OCI-LY7 (cell line): ENCODE measurements around the gene FHIT. TPM values are rescaled to one million over a fixed set of nuclear protein-coding genes. Genes with fewer than 3 reads are reported as not detected.

ENCODE experiments used
- BruUV-seq: library from RNA; stranded (reverse); fragments of 400-500 nt; replicated peaks from 2 replicates; lab custom pipeline; 2021; lab: Mats Ljungman, UMichigan
- CTCF ChIA-PET: fragments of 300-600 bp; sonication (Branson Sonifier 250); formaldehyde crosslinking; loops from one replicate; lab custom pipeline; 2022; ENCODE audit warnings: antibody characterized with exemption; ENCODE audit not compliant: unreplicated experiment; lab: Charles Lee
- POLR2A ChIA-PET: fragments of 300-600 bp; sonication (Branson Sonifier 250); formaldehyde crosslinking; loops from one replicate; lab custom pipeline; 2022; ENCODE audit warnings: antibody characterized with exemption; lab: Charles Lee
- DNase-seq: peaks from one replicate; pipeline ENCODE4 v3.0.0-alpha.2; 2015; ENCODE audit warnings: low spot score
- H2AFZ ChIP-seq: fragments of 200-600 bp; sonication (generic), shearing (Covaris generic); 2 replicates; pipeline ENCODE4 v1.6.1; 2014; ENCODE audit warnings: mild to moderate bottlenecking, antibody characterized with exemption, low read length, moderate library complexity
- H3K27ac ChIP-seq: fragments of 200-600 bp; sonication (generic); 2 replicates; pipeline ENCODE4 v1.5.1; 2014; ENCODE audit warnings: mixed run types, low read depth, mild to moderate bottlenecking, moderate library complexity, low read length, inconsistent platforms; ENCODE audit not compliant: poor library complexity, severe bottlenecking
- H3K36me3 ChIP-seq: fragments of 200-600 bp; sonication (generic); 2 replicates; pipeline ENCODE4 v1.6.1; 2014; ENCODE audit warnings: mild to moderate bottlenecking, antibody characterized with exemption, low read length, moderate library complexity, mixed read lengths; ENCODE audit not compliant: insufficient read depth
- H3K4me1 ChIP-seq: fragments of 200-600 bp; sonication (generic); 2 replicates; pipeline ENCODE4 v1.5.1; 2014; ENCODE audit warnings: mild to moderate bottlenecking, low read length; ENCODE audit not compliant: insufficient read depth, poor library complexity, severe bottlenecking
- H3K4me2 ChIP-seq: fragments of 200-600 bp; sonication (generic); 2 replicates; pipeline ENCODE4 v1.6.1; 2014; ENCODE audit warnings: mild to moderate bottlenecking, low read length
- H3K4me3 ChIP-seq: fragments of 200-600 bp; sonication (generic); 2 replicates; pipeline ENCODE4 v1.5.1; 2014; ENCODE audit warnings: mild to moderate bottlenecking, low read depth, low read length; ENCODE audit not compliant: poor library complexity, severe bottlenecking
- H3K79me2 ChIP-seq: fragments of 200-600 bp; sonication (generic); 2 replicates; pipeline ENCODE4 v1.6.1; 2016; ENCODE audit warnings: low read depth, mild to moderate bottlenecking, low read length, moderate library complexity, mixed read lengths; ENCODE audit not compliant: insufficient read depth
- H3K9me2 ChIP-seq: fragments of 200-600 bp; sonication (generic); 2 replicates; pipeline ENCODE4 v1.6.1; 2016; ENCODE audit warnings: mild to moderate bottlenecking, low read length, mixed read lengths; ENCODE audit not compliant: insufficient read depth
- H3K9me3 ChIP-seq: fragments of 200-600 bp; sonication (generic); 2 replicates; pipeline ENCODE4 v1.6.1; 2014; ENCODE audit warnings: mild to moderate bottlenecking, mixed run types, low read length, mixed read lengths
- H4K20me1 ChIP-seq: fragments of 200-600 bp; sonication (generic); 2 replicates; pipeline ENCODE4 v1.6.1; 2014; ENCODE audit warnings: mild to moderate bottlenecking, antibody characterized with exemption, low read length, moderate library complexity, mixed read lengths; ENCODE audit not compliant: insufficient read depth
- CTCF ChIP-seq: fragments of 200-600 bp; sonication (generic); conservative IDR thresholded peaks from 2 replicates; pipeline ENCODE4 v1.5.1; 2014; ENCODE audit warnings: mild to moderate bottlenecking, antibody characterized with exemption, low read length, moderate library complexity, mixed read lengths
- EZH2phosphoT487 ChIP-seq: fragments of 200-600 bp; sonication (generic); IDR thresholded peaks from 2 replicates; pipeline ENCODE4 v1.6.1; 2018; ENCODE audit warnings: low read depth, borderline replicate concordance, mild to moderate bottlenecking, mixed run types, antibody characterized with exemption, low read length, moderate library complexity, mixed read lengths
- intact Hi-C: fragments of 100-400 bp; cut with micrococcal nuclease; formaldehyde crosslinking; loops from one replicate; pipeline ENCODE4 v1.10.0; 2022; ENCODE audit not compliant: unreplicated experiment
- total RNA-seq, 2 experiments: library from RNA; depleted of rRNA in 1 of 2; stranded (reverse); fragments of >200 nt in 1 of 2; shearing (Covaris generic) in 1 of 2; gene quantifications; 2 replicates each; pipeline ENCODE4 v1.2.3, GENCODE V29; 2014 to 2022

FHIT gene
- total RNA-seq, 2 experiments from 2014 or later = 5.0 to 10.9 TPM

GRCh38 chr3:59876533-59877062 is 1374.7 kb downstream of the FHIT start:
- Histone ChIP-seq H3K9me2 (no peaks in the 10 kb centered on the region), H2AFZ (no peak overlapping the region), H3K4me1 (no peaks in the 10 kb centered on the region), H3K36me3 (no peaks in the 10 kb centered on the region), H3K4me3 (no peak overlapping the region), H3K9me3 (no peaks in the 10 kb centered on the region), H4K20me1 (no peaks in the 10 kb centered on the region), H3K4me2 (no peak overlapping the region), H3K27ac (no peak overlapping the region), H3K79me2 (no peaks in the 10 kb centered on the region)
- intact Hi-C loops = no loop called here
- DNase-seq = no peak
- ChIA-PET CTCF (no interaction called here), POLR2A (no interaction called here)
- TF ChIP-seq CTCF (no peak), EZH2phosphoT487 (no peak)
- no TSS peak for BruUV-seq

GRCh38 chr3:59873576-59874230 is 1377.5 kb downstream of the FHIT start:
- CTCF ChIA-PET = no interaction called here
- no TSS peak for BruUV-seq
- Histone ChIP-seq H3K9me2 (no peaks in the 10 kb centered on the region), H2AFZ (no peak overlapping the region), H3K36me3 (no peaks in the 10 kb centered on the region), H4K20me1 (no peaks in the 10 kb centered on the region), H3K4me2 (no peak overlapping the region), H3K9me3 (no peaks in the 10 kb centered on the region), H3K27ac (no peak overlapping the region), H3K4me3 (no peak overlapping the region), H3K79me2 (no peaks in the 10 kb centered on the region), H3K4me1 (no peaks in the 10 kb centered on the region)
- POLR2A ChIA-PET = no interaction called here
- intact Hi-C loops = no loop called here
- TF ChIP-seq CTCF = no peak
- TF ChIP-seq EZH2phosphoT487 = no peak
- no peak for DNase-seq

- no peak for DNase-seq
- no peaks in the 10 kb centered on the region for H3K9me3 ChIP-seq
- no peak overlapping the region for H2AFZ ChIP-seq
- no peaks in the 10 kb centered on the region for H3K4me1 ChIP-seq
- no peaks in the 10 kb centered on the region for H3K79me2 ChIP-seq
- H3K27ac ChIP-seq = no peak overlapping the region
- POLR2A ChIA-PET = no interaction called here
- H3K9me2 ChIP-seq = no peaks in the 10 kb centered on the region
- CTCF ChIA-PET = no interaction called here
- intact Hi-C loops = no loop called here
- TF ChIP-seq CTCF (no peak), EZH2phosphoT487 (no peak)
- H3K36me3 ChIP-seq = no peaks in the 10 kb centered on the region
- H4K20me1 ChIP-seq = no peaks in the 10 kb centered on the region
- no peak overlapping the region for H3K4me2 ChIP-seq
- no TSS peak for BruUV-seq
- no peak overlapping the region for H3K4me3 ChIP-seq
Measured at GRCh38 chr3:59872128-59872527, 1379.1 kb downstream of the FHIT start.
